IMR-90 (cell line): ENCODE measurements around the gene NT5C. TPM values are rescaled to one million over a fixed set of nuclear protein-coding genes. Genes with fewer than 3 reads are reported as not detected.

ENCODE experiments used
- polyA plus RNA-seq, 3 experiments: library from polyadenylated mRNA; depleted of rRNA; stranded (reverse); fragments of >200 nt; gene quantifications; 2 replicates each; pipeline ENCODE4 v1.2.3, GENCODE V29; 2012; ENCODE audit warnings: low replicate concordance in 1 of 3
- total RNA-seq: library from RNA; depleted of rRNA; stranded (reverse); fragments of >200 nt; gene quantifications from 2 replicates; pipeline ENCODE4 v1.2.3, GENCODE V29; 2012
- TF ChIP-seq, protein P1 (sequence below): fragments of 150-350 bp; IDR thresholded peaks from 2 replicates; pipeline ENCODE4 v1.6.1; 2016; ENCODE audit warnings: low read depth, mild to moderate bottlenecking, low read length, moderate library complexity, borderline replicate concordance

Gene NT5C
- total and polyA plus RNA-seq, 2 of the 4 experiments (the other 2 are of a cell fraction) = 24.0 to 44.6 TPM

DNA sequence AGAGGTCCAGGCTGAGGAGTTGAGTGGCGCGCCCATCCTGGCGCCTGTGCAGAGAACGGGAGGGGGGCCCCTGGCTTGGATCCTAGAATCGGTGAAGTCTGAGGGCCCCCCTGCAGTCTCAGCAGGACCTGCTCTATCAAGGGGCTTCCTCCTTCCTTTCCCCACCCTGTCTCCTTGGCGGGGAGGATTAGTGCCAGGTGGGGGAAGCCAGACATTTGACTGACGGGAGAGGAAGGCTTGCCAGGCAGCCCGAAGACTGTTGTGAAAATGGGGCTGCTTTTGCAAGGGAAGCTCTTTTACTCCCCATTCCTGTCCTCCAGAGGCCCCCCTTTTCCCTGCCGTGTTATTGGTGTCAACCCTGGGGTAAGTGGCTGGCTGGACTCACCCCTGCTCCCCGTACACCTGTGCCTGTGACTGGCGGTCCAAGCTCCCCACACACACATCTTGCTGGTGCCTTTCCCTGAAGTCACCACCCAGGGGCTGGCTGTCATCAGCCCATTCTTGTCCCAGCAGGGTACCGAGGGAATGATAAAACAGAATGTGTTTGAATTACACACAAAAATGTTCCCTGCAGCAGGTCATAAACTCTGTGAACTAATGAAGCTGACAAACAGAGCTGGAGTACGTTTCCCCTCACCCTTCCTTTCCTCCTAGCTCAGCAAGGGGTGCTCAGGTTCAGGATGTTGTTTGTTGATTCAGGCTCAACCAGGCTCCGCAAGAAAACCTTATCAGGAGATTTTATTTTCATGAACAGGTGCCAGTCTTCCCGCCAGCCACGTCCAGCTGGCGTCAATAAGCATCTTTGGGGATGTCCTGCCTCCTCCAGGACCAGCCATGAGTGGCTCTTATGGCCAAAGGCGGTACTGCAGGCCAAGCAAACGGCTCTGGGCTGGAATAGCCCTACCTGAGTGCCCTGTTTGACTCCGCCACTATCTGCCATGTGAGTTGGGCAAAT, 26.1 kb downstream of the NT5C start (continued):
- TF ChIP-seq, protein P1, sequence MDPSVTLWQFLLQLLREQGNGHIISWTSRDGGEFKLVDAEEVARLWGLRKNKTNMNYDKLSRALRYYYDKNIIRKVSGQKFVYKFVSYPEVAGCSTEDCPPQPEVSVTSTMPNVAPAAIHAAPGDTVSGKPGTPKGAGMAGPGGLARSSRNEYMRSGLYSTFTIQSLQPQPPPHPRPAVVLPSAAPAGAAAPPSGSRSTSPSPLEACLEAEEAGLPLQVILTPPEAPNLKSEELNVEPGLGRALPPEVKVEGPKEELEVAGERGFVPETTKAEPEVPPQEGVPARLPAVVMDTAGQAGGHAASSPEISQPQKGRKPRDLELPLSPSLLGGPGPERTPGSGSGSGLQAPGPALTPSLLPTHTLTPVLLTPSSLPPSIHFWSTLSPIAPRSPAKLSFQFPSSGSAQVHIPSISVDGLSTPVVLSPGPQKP = no peak
